Measurements from ENCODE around the gene MYO10. TPM values are rescaled to one million over a fixed set of nuclear protein-coding genes. Genes with fewer than 3 reads are reported as not detected.

MYO10 gene
- polyA plus RNA-seq, 3 donors = 0.23 to 1.1 (median 0.35) TPM

DNA sequence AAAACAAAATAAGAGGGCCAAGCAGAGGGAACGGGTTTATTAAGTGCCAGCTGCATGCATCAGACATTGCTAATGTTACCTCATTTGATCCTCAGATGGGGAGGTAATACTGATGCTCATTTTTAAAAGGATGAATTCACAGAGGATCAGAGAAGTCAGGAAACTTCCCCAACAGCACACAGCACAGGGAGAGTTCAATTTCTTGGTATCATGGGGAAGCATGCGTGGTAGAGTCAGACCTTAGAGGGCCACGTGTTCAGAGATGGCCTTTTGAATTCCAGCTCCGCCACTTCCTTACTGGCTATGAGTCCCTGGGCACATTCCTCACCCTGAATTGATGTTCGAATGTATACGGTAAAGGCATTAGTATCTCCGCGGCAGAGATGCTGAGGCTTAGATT, 108.3 kb downstream of the MYO10 start:
- Mint-ChIP-seq H3K9me3 (peaks cover 0 to 3% (median 0%) of the 10 kb centered on the region in 7 donors), H3K27me3 (ENCODE audit: low read depth in 3 of 3) (peaks cover 2 to 3% (median 2%) of the 10 kb centered on the region in 3 donors), H3K4me3 (no peak overlapping the region), H3K36me3 (no peaks in the 10 kb centered on the region), H3K4me1 (no peaks in the 10 kb centered on the region), H3K27ac (no peak overlapping the region)
- Histone ChIP-seq H3K9ac (ENCODE audit: insufficient read depth, low read length, poor library complexity, severe bottlenecking) (no peak overlapping the region), H3K4me1 (ENCODE audit: control insufficient read depth in 1 of 2, insufficient read depth in 2 of 2, low read length in 2 of 2) (no peaks in the 10 kb centered on the region), H3K9me3 (replicated peaks in 1 of 2; ENCODE audit: control insufficient read depth in 1 of 2, insufficient read depth in 1 of 2, low read length in 2 of 2) (no peaks in the 10 kb centered on the region), H3K27ac (ENCODE audit: low read depth in 1 of 2, low read length in 2 of 2) (no peak overlapping the region), H3K79me2 (ENCODE audit: insufficient read depth, low read length) (no peaks in the 10 kb centered on the region), H3K36me3 (replicated peaks in 1 of 2; ENCODE audit: control insufficient read depth in 1 of 2, insufficient read depth in 2 of 2, low read length in 2 of 2) (no peaks in the 10 kb centered on the region), H2AFZ (ENCODE audit: insufficient read depth, low read depth, low read length, poor library complexity, severe bottlenecking) (no peak overlapping the region), H3K4me2 (replicated peaks; ENCODE audit: extremely low read depth, low read length, poor library complexity, severe bottlenecking) (no peak overlapping the region), H4K20me1 (ENCODE audit: insufficient read depth, low read length) (no peaks in the 10 kb centered on the region), H3K27me3 (ENCODE audit: control insufficient read depth in 2 of 2, insufficient read depth in 2 of 2, low read length in 2 of 2) (no peaks in the 10 kb centered on the region), H3K4me3 (replicated peaks in 1 of 3; ENCODE audit: low read depth in 2 of 3, low read length in 3 of 3) (no peak overlapping the region)
- no peak for DNase-seq
- intact Hi-C loops (cut with micrococcal nuclease) = no loop called here
- TF ChIP-seq, protein P1, sequence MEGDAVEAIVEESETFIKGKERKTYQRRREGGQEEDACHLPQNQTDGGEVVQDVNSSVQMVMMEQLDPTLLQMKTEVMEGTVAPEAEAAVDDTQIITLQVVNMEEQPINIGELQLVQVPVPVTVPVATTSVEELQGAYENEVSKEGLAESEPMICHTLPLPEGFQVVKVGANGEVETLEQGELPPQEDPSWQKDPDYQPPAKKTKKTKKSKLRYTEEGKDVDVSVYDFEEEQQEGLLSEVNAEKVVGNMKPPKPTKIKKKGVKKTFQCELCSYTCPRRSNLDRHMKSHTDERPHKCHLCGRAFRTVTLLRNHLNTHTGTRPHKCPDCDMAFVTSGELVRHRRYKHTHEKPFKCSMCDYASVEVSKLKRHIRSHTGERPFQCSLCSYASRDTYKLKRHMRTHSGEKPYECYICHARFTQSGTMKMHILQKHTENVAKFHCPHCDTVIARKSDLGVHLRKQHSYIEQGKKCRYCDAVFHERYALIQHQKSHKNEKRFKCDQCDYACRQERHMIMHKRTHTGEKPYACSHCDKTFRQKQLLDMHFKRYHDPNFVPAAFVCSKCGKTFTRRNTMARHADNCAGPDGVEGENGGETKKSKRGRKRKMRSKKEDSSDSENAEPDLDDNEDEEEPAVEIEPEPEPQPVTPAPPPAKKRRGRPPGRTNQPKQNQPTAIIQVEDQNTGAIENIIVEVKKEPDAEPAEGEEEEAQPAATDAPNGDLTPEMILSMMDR (IDR thresholded peaks at IDR 0.05) = no peak
- 95% methylated on average over 7 of the region's 8 CpGs for WGBS (ENCODE audit: insufficient coverage)

DNA sequence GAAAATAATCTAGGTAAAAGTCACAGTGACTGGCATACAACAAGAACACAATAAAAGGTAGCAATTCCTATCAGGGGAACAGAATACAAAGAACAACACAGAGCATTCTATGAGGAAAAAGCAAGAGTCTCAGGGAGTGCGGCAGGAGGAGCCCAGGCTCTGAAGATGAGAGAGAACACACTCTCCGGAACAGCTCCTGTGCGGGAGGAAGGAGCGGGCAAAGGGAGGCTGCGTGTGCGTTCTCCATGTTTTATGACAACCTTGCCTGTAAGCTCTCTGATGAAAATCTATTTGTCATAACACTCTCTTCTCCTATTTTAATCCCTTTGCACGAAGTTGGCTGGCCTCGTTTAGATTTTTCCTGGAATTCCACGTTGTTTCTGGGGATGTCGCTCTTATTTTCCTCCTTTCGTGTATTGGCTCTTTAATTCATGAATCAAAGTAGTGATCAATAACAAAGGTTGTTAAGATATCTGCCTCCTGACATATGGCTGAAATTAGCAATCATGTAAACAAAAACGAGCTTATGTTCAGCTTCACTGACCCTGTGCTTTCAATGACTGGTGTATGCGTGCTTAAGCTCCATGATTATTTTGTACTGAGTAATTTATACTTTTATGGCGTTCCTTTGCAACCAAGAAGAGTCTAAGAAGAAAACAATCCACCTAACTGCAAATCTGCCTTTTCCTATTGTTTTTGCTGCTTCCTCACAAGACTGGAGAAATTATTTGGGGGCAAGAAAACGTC, 109.5 kb downstream of the MYO10 start:
- 91% methylated on average over 8 of the region's 15 CpGs for whole genome bisulfite sequencing (ENCODE audit: insufficient coverage)
- H3K27me3 Mint-ChIP-seq (ENCODE audit: low read depth in 3 of 3) = peaks cover 2 to 4% (median 2%) of the 10 kb centered on the region in 3 donors
- no peak for DNase-seq
- H3K9me3 ChIP-seq (replicated peaks in 1 of 2; ENCODE audit: control insufficient read depth in 1 of 2, insufficient read depth in 1 of 2, low read length in 2 of 2) = no peaks in the 10 kb centered on the region
- no peaks in the 10 kb centered on the region for H4K20me1 ChIP-seq (ENCODE audit: insufficient read depth, low read length)
- no peaks in the 10 kb centered on the region for H3K36me3 Mint-ChIP-seq
- TF ChIP-seq, protein P1 (IDR thresholded peaks at IDR 0.05) = no peak
- H3K27ac Mint-ChIP-seq = no peak overlapping the region
- no peak overlapping the region for H3K4me3 ChIP-seq (replicated peaks in 1 of 3; ENCODE audit: low read depth in 2 of 3, low read length in 3 of 3)
- H3K36me3 ChIP-seq (replicated peaks in 1 of 2; ENCODE audit: control insufficient read depth in 1 of 2, insufficient read depth in 2 of 2, low read length in 2 of 2) = no peaks in the 10 kb centered on the region
- H3K9ac ChIP-seq (ENCODE audit: insufficient read depth, low read length, poor library complexity, severe bottlenecking) = no peak overlapping the region
- H3K79me2 ChIP-seq (ENCODE audit: insufficient read depth, low read length) = no peaks in the 10 kb centered on the region
- no peaks in the 10 kb centered on the region for H3K27me3 ChIP-seq (ENCODE audit: control insufficient read depth in 2 of 2, insufficient read depth in 2 of 2, low read length in 2 of 2)
- H3K9me3 Mint-ChIP-seq = peaks cover 0 to 3% (median 0%) of the 10 kb centered on the region in 7 donors
- H2AFZ ChIP-seq (ENCODE audit: insufficient read depth, low read depth, low read length, poor library complexity, severe bottlenecking) = no peak overlapping the region
- H3K4me2 ChIP-seq (replicated peaks; ENCODE audit: extremely low read depth, low read length, poor library complexity, severe bottlenecking) = no peak overlapping the region
- no peaks in the 10 kb centered on the region for H3K4me1 Mint-ChIP-seq
- intact Hi-C loops (cut with micrococcal nuclease) = no loop called here
- no peak overlapping the region for H3K27ac ChIP-seq (ENCODE audit: low read depth in 1 of 2, low read length in 2 of 2)
- H3K4me3 Mint-ChIP-seq = no peak overlapping the region
- no peaks in the 10 kb centered on the region for H3K4me1 ChIP-seq (ENCODE audit: control insufficient read depth in 1 of 2, insufficient read depth in 2 of 2, low read length in 2 of 2)
